ENCODE measurements around the gene MUCL3. TPM values are rescaled to one million over a fixed set of nuclear protein-coding genes. Genes with fewer than 3 reads are reported as not detected.
A peak's percentile ranks its signal among the peaks of the same experiment; 100 is the strongest.

Gene MUCL3
- total RNA-seq, 1 donor from 2014 or later, result not detected

DNA sequence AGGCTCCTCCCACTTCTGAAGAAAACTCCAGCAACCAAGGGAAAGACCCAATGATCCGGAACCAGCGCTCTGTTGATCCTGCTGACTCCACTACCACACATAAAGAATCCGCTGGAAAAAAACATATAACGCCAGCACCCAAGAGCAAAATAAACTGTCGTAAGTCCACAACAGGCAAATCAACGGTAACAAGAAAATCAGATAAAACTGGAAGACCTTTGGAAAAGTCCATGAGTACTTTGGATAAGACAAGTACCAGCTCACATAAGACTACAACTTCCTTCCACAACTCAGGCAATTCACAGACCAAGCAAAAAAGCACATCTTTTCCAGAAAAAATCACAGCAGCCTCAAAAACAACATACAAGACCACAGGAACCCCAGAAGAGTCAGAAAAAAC lies 8.0 kb downstream of the MUCL3 start:
- Mint-ChIP-seq H3K36me3 (ENCODE audit: unreplicated experiment) (no peaks in the 10 kb centered on the region), H3K27me3 (ENCODE audit: unreplicated experiment) (peaks cover 64% of the 10 kb centered on the region), H3K4me1 (ENCODE audit: unreplicated experiment) (no peaks in the 10 kb centered on the region), H3K9me3 (ENCODE audit: unreplicated experiment) (no peaks in the 10 kb centered on the region), H3K27ac (ENCODE audit: unreplicated experiment) (no peak overlapping the region), H3K4me3 (ENCODE audit: unreplicated experiment) (no peak overlapping the region)
- DNase-seq (ENCODE audit: extremely low spot score, unreplicated experiment), result no peak
- TF ChIP-seq, protein P1, sequence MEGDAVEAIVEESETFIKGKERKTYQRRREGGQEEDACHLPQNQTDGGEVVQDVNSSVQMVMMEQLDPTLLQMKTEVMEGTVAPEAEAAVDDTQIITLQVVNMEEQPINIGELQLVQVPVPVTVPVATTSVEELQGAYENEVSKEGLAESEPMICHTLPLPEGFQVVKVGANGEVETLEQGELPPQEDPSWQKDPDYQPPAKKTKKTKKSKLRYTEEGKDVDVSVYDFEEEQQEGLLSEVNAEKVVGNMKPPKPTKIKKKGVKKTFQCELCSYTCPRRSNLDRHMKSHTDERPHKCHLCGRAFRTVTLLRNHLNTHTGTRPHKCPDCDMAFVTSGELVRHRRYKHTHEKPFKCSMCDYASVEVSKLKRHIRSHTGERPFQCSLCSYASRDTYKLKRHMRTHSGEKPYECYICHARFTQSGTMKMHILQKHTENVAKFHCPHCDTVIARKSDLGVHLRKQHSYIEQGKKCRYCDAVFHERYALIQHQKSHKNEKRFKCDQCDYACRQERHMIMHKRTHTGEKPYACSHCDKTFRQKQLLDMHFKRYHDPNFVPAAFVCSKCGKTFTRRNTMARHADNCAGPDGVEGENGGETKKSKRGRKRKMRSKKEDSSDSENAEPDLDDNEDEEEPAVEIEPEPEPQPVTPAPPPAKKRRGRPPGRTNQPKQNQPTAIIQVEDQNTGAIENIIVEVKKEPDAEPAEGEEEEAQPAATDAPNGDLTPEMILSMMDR (IDR thresholded peaks at IDR 0.05), result no peak

DNA sequence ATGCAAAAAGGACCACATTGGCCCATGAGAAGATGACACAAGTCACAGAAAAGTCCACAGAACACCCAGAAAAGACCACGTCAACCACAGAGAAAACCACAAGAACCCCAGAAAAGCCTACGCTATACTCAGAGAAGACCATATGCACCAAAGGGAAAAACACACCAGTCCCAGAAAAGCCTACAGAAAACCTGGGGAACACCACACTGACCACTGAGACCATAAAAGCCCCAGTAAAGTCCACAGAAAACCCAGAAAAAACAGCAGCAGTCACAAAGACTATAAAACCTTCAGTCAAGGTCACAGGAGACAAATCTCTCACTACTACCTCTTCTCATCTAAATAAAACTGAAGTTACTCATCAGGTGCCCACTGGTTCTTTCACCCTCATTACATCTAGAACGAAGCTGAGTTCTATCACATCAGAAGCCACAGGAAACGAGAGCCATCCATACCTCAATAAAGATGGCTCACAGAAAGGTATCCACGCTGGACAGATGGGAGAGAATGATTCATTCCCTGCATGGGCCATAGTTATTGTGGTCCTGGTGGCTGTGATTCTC lies 11.2 kb downstream of the MUCL3 start:
- peaks cover 80% of the 10 kb centered on the region for H3K27me3 Mint-ChIP-seq (ENCODE audit: unreplicated experiment)
- H3K9me3 Mint-ChIP-seq (ENCODE audit: unreplicated experiment), result no peaks in the 10 kb centered on the region
- peaks cover 10% of the 10 kb centered on the region for H3K4me1 Mint-ChIP-seq (ENCODE audit: unreplicated experiment)
- H3K27ac Mint-ChIP-seq (ENCODE audit: unreplicated experiment), result no peak overlapping the region
- no peak for DNase-seq (ENCODE audit: extremely low spot score, unreplicated experiment)
- TF ChIP-seq, protein P1 (IDR thresholded peaks at IDR 0.05), result no peak
- no peaks in the 10 kb centered on the region for H3K36me3 Mint-ChIP-seq (ENCODE audit: unreplicated experiment)
- H3K4me3 Mint-ChIP-seq (ENCODE audit: unreplicated experiment), result no peak overlapping the region

DNA sequence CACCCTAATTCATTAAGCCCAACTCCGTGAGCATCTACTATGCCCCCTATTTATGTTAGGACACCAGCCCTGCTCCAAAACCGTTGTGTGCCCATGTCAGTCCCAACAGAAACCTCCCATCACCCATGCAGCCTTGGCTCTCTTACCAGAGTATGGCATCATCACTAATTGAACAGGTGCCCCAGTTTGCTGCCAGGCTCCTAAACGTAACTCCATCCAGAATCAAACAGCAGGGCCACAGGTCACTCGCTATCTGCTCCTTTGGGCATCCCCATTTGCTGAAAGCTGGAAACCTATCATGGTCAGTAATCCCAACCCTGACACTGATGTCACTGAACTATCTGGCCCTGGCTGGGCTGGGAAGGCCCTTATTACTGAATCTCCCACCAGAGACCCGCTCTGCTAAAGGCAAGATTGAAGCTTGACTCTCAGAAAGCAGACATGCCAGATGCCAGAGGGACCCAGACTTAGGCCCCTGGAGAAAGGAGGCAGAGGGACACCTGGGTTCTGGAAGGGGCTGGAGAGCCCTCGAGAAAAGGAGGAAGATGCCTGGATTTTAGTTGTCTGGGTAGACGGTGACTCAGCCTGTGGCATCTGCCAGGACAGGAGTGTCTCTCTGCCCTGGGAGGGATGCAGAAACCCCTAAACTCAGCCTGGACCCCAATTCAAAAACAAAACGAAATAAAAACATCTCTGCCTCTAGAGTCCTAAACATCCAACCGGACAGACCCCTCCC lies 14.0 kb downstream of the MUCL3 start:
- Mint-ChIP-seq H3K4me1 (ENCODE audit: unreplicated experiment) (peaks cover 10% of the 10 kb centered on the region), H3K27me3 (ENCODE audit: unreplicated experiment) (peaks cover 80% of the 10 kb centered on the region), H3K4me3 (ENCODE audit: unreplicated experiment) (peak overlapping the region; percentile 54), H3K36me3 (ENCODE audit: unreplicated experiment) (no peaks in the 10 kb centered on the region), H3K27ac (ENCODE audit: unreplicated experiment) (no peak overlapping the region), H3K9me3 (ENCODE audit: unreplicated experiment) (no peaks in the 10 kb centered on the region)
- no peak for DNase-seq (ENCODE audit: extremely low spot score, unreplicated experiment)
- TF ChIP-seq, protein P1 (IDR thresholded peaks at IDR 0.05), result no peak

DNA sequence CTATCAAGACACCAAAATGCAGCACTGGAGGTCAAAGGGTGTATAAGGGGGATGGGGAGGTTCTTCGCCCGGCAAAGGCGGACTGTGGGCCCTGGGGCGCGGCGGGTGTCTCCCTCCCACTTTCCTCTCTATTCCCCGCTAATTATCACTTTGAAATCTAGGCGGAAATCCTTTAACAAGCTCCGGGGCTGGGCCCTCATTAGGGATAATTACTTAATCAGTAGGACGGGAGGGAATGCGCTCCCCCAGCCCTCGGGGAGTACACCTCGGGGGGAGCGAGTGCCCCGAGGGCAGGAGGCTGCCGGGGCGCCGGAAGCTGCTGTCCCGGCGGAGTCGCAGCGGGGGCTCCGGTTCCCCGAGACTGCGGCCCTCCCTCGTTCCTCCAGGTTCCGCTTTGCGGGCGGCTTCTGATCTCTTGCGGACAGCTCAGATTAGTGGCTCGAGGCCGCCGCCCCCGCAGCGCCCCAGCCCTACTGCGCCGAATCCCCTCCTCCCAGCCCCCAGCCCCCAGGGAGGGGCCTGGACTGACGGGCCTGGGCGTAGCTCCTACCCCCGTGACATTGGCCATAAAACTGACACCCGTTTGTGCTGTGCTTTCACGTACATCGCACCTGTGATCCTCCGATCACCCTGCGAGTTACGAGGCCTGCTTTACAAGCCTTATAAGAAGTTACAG lies 14.7 kb downstream of the MUCL3 start:
- Mint-ChIP-seq H3K4me1 (ENCODE audit: unreplicated experiment) (peaks cover 10% of the 10 kb centered on the region), H3K27me3 (ENCODE audit: unreplicated experiment) (peaks cover 75% of the 10 kb centered on the region), H3K36me3 (ENCODE audit: unreplicated experiment) (no peaks in the 10 kb centered on the region), H3K4me3 (ENCODE audit: unreplicated experiment) (peak overlapping the region; percentile 54), H3K27ac (ENCODE audit: unreplicated experiment) (no peak overlapping the region), H3K9me3 (ENCODE audit: unreplicated experiment) (no peaks in the 10 kb centered on the region)
- TF ChIP-seq, protein P1 (IDR thresholded peaks at IDR 0.05), result no peak
- DNase-seq (ENCODE audit: extremely low spot score, unreplicated experiment), result no peak

DNA sequence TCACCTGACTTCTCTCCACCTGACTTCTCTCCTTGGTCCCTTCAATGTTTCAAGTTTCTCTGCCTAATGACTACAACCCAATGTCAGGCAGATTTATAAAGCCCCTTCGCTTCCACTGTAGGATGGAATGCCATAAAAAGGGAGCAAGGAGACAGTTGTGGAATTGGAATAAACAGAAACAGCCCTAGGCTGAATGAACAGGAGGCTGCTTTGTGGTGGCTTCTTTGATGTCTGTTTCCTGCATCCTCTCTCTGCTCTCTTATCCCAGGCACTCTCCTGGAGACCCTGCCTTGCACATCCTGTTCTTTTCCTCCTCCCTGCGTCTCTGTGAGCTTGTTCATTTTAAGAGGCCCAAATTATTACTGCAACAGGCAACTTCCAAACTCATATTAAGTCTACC lies 16.9 kb downstream of the MUCL3 start:
- Mint-ChIP-seq H3K27me3 (ENCODE audit: unreplicated experiment) (peaks cover 57% of the 10 kb centered on the region), H3K4me1 (ENCODE audit: unreplicated experiment) (peaks cover 15% of the 10 kb centered on the region), H3K27ac (ENCODE audit: unreplicated experiment) (no peak overlapping the region), H3K9me3 (ENCODE audit: unreplicated experiment) (no peaks in the 10 kb centered on the region), H3K4me3 (ENCODE audit: unreplicated experiment) (no peak overlapping the region), H3K36me3 (ENCODE audit: unreplicated experiment) (no peaks in the 10 kb centered on the region)
- no peak for DNase-seq (ENCODE audit: extremely low spot score, unreplicated experiment)
- TF ChIP-seq, protein P1 (IDR thresholded peaks at IDR 0.05), result no peak
